NCI-H524 (cell line): ENCODE data around the gene CDH23.
"Not testable (repeated sequence)": the region's sequence is repeated elsewhere in the genome, so short reads cannot be mapped to it uniquely, and the experiment has no call there.

Experiments used
- DNase-seq, 2 experiments: peaks; one replicate each; lab custom pipeline; 2025; lab: John Stamatoyannopoulos, UW

Gene CDH23

GRCh38 chr10:71396711-71397295, at the start of gene CDH23:
TSS of gene CDH23 (plus strand) at chr10:71396920. CDS start at chr10:71439832, 42,912 bp downstream.
- peak in 1 of 2 experiments; percentile 24 for DNase-seq

- no peak for DNase-seq
Observed at GRCh38 chr10:71347587-71348395, 48.9 kb upstream of the CDH23 start.

GRCh38 chr10:71348850-71349249, 47.9 kb upstream of the CDH23 start:
- no peak for DNase-seq

- no peak for DNase-seq
Observed at GRCh38 chr10:71349406-71349805, 47.3 kb upstream of the CDH23 start.

- DNase-seq = no peak
Observed at GRCh38 chr10:71351087-71351486, 45.6 kb upstream of the CDH23 start.

GRCh38 chr10:71351628-71352319, 44.9 kb upstream of the CDH23 start:
- no peak for DNase-seq

GRCh38 chr10:71353639-71354038, 43.1 kb upstream of the CDH23 start:
- no peak for DNase-seq

- DNase-seq = no peak
Observed at GRCh38 chr10:71354776-71355175, 41.9 kb upstream of the CDH23 start.

GRCh38 chr10:71355886-71356285, 40.8 kb upstream of the CDH23 start:
- DNase-seq = no peak

- DNase-seq = no peak
Observed at GRCh38 chr10:71357792-71358265, 38.9 kb upstream of the CDH23 start.

- DNase-seq = no peak
Observed at GRCh38 chr10:71358277-71358676, 38.4 kb upstream of the CDH23 start.

GRCh38 chr10:71358906-71359305, 37.8 kb upstream of the CDH23 start:
- not testable (repeated sequence) for DNase-seq

- no peak for DNase-seq
Observed at GRCh38 chr10:71359364-71360046, 37.2 kb upstream of the CDH23 start.

GRCh38 chr10:71360735-71361134, 36.0 kb upstream of the CDH23 start:
- no peak for DNase-seq

- DNase-seq = no peak
Observed at GRCh38 chr10:71361581-71361980, 35.1 kb upstream of the CDH23 start.

- no peak for DNase-seq
Observed at GRCh38 chr10:71362141-71362540, 34.6 kb upstream of the CDH23 start.

- DNase-seq = no peak
Observed at GRCh38 chr10:71363936-71364335, 32.8 kb upstream of the CDH23 start.

GRCh38 chr10:71365366-71365765, 31.4 kb upstream of the CDH23 start:
- no peak for DNase-seq

GRCh38 chr10:71366690-71367089, 30.0 kb upstream of the CDH23 start:
- no peak for DNase-seq

GRCh38 chr10:71367271-71367670, 29.4 kb upstream of the CDH23 start:
- DNase-seq = peak in 1 of 2 experiments; percentile 35

- DNase-seq = no peak
Observed at GRCh38 chr10:71368176-71368575, 28.5 kb upstream of the CDH23 start.

- peak in 1 of 2 experiments; percentile 1 for DNase-seq
Observed at GRCh38 chr10:71368643-71369042, 28.1 kb upstream of the CDH23 start.
